Measurements from ENCODE around the gene HIP1R.
"Not testable (repeated sequence)": the region's sequence is repeated elsewhere in the genome, so short reads cannot be mapped to it uniquely, and the experiment has no call there.

The HIP1R gene

DNA sequence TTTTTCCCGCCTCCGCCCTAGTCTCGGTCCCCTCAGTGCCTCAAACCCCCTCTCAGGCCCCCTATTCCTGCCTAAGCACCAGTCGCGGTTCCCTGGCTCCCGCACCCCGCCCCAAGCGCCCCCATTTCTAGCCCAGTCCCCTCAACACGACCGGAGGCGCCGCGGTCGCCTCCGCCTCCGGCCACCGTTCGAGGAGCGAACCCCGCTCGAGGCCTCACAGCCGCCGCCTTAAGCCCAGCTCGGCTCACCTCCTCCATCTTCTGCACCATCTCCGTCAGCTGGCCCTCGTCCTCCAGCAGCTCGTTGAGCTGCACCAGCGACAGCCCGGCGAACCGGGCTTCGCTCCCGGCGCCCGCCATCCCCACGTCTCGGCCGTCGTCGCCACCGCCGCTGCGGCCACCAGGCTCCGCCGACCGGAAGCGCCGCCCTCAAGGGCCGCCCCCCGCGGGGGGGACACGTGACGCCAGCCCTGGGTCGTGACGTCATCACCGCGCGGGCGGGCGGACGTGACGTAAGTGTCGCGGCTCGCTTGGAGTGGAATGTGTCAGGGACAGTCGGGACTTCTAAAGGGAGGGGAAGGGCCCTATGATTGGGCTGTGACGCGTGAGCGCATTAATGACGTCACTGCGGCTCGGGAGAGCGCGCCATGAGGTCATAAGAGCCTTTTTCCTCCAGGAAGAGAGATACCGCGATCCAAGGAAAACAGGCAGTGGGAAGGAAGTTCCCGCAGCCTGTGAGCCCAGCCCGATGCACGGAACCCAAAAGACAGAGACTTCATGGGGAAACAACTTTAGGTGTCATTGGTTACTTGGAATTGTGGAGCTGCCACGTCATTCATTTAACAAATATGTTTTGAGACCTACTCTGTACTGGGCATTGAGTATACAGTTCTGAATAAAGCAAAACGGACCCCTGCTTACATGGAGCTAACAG, 60.7 kb downstream of the HIP1R start, which contains the start of gene VPS37B:
Gene VPS37B (minus strand): TSS at position 421 of the 933 bp plus-strand sequence. CDS start 62 bp downstream, at position 359.
- peak within 1 kb of the TSS; percentile 85 for H3K4me3 ChIP-seq (ENCODE audit: low read length)
- H3K27ac ChIP-seq (ENCODE audit: low read length) = no peak within 1 kb of the TSS
- H3K9me3 ChIP-seq (ENCODE audit: control insufficient read depth, insufficient read depth, low read length) = no peaks in the 10 kb centered on the region
- DNase-seq (ENCODE audit: low read depth, low spot score) = no peak
- no peaks in the 10 kb centered on the region for H3K36me3 ChIP-seq (ENCODE audit: control insufficient read depth, insufficient read depth, low read length)
- WGBS (ENCODE audit: insufficient coverage, insufficient read length) = no CpG with 5 or more reads among the region's 81 CpGs
- H3K4me1 ChIP-seq (ENCODE audit: control insufficient read depth, insufficient read depth, low read length) = peaks cover 7% of the 10 kb centered on the region
- H3K27me3 ChIP-seq (ENCODE audit: control insufficient read depth, insufficient read depth, low read length) = peaks cover 11% of the 10 kb centered on the region; the same call in 1 of the 2 replicates

- peaks cover 11% of the 10 kb centered on the region; the same call in 1 of the 2 replicates for H3K27me3 ChIP-seq (ENCODE audit: control insufficient read depth, insufficient read depth, low read length)
- H3K4me3 ChIP-seq (ENCODE audit: low read length) = no peak overlapping the region
- no peaks in the 10 kb centered on the region for H3K9me3 ChIP-seq (ENCODE audit: control insufficient read depth, insufficient read depth, low read length)
- H3K4me1 ChIP-seq (ENCODE audit: control insufficient read depth, insufficient read depth, low read length) = peaks cover 7% of the 10 kb centered on the region
- H3K36me3 ChIP-seq (ENCODE audit: control insufficient read depth, insufficient read depth, low read length) = no peaks in the 10 kb centered on the region
- DNase-seq (ENCODE audit: low read depth, low spot score) = no peak
- H3K27ac ChIP-seq (ENCODE audit: low read length) = no peak overlapping the region
- no CpG with 5 or more reads among the region's 7 CpGs for WGBS (ENCODE audit: insufficient coverage, insufficient read length)
Measured at GRCh38 chr12:122896662-122897061, 61.4 kb downstream of the HIP1R start.

DNA sequence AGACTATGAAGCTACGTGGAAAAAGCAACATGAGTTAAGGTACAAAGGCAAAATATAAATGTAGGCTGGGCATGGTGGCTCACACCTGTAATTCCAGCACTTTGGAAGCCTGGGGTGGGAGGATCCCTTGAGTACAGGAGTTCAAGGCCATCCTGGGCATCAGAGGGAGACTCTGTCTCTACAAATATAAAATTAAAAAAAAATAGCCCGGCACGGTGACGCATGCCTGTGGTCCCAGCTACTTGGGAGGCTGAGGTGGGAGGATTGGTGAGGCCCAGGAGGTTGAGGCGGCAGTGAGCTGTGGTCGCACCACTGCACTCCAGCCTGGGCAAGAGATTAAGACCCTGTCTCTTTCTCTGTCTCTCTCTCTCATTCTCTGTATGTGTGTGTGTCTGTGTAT, 64.6 kb downstream of the HIP1R start:
- WGBS (ENCODE audit: insufficient coverage, insufficient read length) = no CpG with 5 or more reads among the region's 6 CpGs
- Histone ChIP-seq H3K27me3 (ENCODE audit: control insufficient read depth, insufficient read depth, low read length) (peaks cover 7% of the 10 kb centered on the region; the same call in 1 of the 2 replicates), H3K4me1 (ENCODE audit: control insufficient read depth, insufficient read depth, low read length) (peaks cover 2% of the 10 kb centered on the region; the same call in 1 of the 2 replicates), H3K9me3 (ENCODE audit: control insufficient read depth, insufficient read depth, low read length) (no peaks in the 10 kb centered on the region), H3K36me3 (ENCODE audit: control insufficient read depth, insufficient read depth, low read length) (no peaks in the 10 kb centered on the region), H3K27ac (ENCODE audit: low read length) (no peak overlapping the region), H3K4me3 (ENCODE audit: low read length) (no peak overlapping the region)
- DNase-seq (ENCODE audit: low read depth, low spot score) = no peak

DNA sequence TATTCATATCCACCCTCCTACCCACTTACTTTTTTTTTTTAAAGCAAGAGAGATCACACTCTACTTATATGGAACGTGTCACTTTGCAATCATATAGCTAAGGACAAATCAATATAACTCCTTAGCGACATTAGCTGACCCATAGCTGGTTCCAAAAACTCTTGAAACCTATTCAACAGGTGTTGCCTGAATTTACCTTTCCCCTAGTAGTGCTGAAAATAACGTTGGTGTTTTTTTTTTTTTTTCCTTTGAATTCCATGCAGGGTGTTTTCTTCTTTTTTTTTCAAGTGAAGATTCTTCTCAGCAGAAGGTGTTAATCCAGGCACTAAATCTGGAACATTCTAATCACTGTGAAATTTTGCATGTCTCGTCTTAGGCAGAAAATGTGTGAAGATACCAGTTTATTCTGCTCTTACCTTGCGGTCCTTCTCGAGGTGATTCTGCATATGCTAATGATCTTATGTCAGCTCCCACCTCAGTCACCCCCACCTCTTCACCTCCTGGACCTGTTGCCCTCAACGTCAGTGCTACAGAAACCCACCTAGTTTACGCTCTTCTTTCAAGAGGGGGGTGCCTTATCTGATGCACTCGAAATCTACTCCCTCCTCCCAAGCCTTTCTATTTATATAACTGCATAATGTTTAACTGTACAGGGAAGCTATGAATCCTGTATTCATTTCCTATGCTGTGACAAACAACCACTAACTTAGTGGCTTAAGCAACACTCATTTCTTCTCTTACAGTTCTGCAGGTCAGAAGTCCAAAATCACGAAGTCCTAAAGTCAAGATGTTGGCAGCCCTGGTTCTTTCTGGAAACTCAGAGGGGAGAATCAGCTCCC, 67.8 kb downstream of the HIP1R start:
- no CpG with 5 or more reads among the region's 10 CpGs for WGBS (ENCODE audit: insufficient coverage, insufficient read length)
- Histone ChIP-seq H3K9me3 (ENCODE audit: control insufficient read depth, insufficient read depth, low read length) (no peaks in the 10 kb centered on the region), H3K27ac (ENCODE audit: low read length) (no peak overlapping the region), H3K4me3 (ENCODE audit: low read length) (no peak overlapping the region), H3K4me1 (ENCODE audit: control insufficient read depth, insufficient read depth, low read length) (no peaks in the 10 kb centered on the region), H3K36me3 (ENCODE audit: control insufficient read depth, insufficient read depth, low read length) (no peaks in the 10 kb centered on the region), H3K27me3 (ENCODE audit: control insufficient read depth, insufficient read depth, low read length) (no peaks in the 10 kb centered on the region)
- DNase-seq (ENCODE audit: low read depth, low spot score) = no peak

- no CpG with 5 or more reads among the region's 7 CpGs for WGBS (ENCODE audit: insufficient coverage, insufficient read length)
- Histone ChIP-seq H3K36me3 (ENCODE audit: control insufficient read depth, insufficient read depth, low read length) (no peaks in the 10 kb centered on the region), H3K4me1 (ENCODE audit: control insufficient read depth, insufficient read depth, low read length) (no peaks in the 10 kb centered on the region), H3K27ac (ENCODE audit: low read length) (no peak overlapping the region), H3K9me3 (ENCODE audit: control insufficient read depth, insufficient read depth, low read length) (no peaks in the 10 kb centered on the region), H3K4me3 (ENCODE audit: low read length) (no peak overlapping the region), H3K27me3 (ENCODE audit: control insufficient read depth, insufficient read depth, low read length) (no peaks in the 10 kb centered on the region)
- no peak for DNase-seq (ENCODE audit: low read depth, low spot score)
Measured at GRCh38 chr12:122903693-122904034, 68.4 kb downstream of the HIP1R start.

DNA sequence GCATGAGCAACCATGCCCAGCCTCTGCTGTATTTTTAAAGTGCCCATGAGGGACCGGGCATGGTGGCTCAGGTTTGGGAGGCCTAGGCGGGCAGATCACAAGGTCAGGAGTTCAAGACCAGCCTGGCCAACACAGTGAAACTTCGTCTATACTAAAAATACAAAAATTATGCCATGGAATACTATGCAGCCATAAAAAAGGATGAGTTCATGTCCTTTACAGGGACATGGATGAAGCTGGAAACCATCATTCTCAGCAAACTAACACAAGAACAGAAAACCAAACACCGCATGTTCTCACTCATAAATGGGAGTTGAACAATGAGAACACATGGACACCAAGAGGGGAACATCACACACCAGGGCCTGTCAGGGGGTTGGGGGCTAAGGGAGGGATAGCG, 70.0 kb downstream of the HIP1R start:
- not testable (repeated sequence) for H3K27me3 ChIP-seq (ENCODE audit: control insufficient read depth, insufficient read depth, low read length); H3K4me3 ChIP-seq (ENCODE audit: low read length); H3K4me1 ChIP-seq (ENCODE audit: control insufficient read depth, insufficient read depth, low read length); DNase-seq (ENCODE audit: low read depth, low spot score); H3K27ac ChIP-seq (ENCODE audit: low read length); H3K36me3 ChIP-seq (ENCODE audit: control insufficient read depth, insufficient read depth, low read length); H3K9me3 ChIP-seq (ENCODE audit: control insufficient read depth, insufficient read depth, low read length)
- WGBS (ENCODE audit: insufficient coverage, insufficient read length) = no CpG with 5 or more reads among the region's 5 CpGs

- no peaks in the 10 kb centered on the region for H3K27me3 ChIP-seq (ENCODE audit: control insufficient read depth, insufficient read depth, low read length)
- peaks cover 7% of the 10 kb centered on the region for H3K4me1 ChIP-seq (ENCODE audit: control insufficient read depth, insufficient read depth, low read length)
- DNase-seq (ENCODE audit: low read depth, low spot score) = no peak
- H3K4me3 ChIP-seq (ENCODE audit: low read length) = no peak overlapping the region
- WGBS (ENCODE audit: insufficient coverage, insufficient read length) = no CpG with 5 or more reads among the region's 6 CpGs
- no peaks in the 10 kb centered on the region for H3K9me3 ChIP-seq (ENCODE audit: control insufficient read depth, insufficient read depth, low read length)
- H3K27ac ChIP-seq (ENCODE audit: low read length) = no peak overlapping the region
- no peaks in the 10 kb centered on the region for H3K36me3 ChIP-seq (ENCODE audit: control insufficient read depth, insufficient read depth, low read length)
Measured at GRCh38 chr12:122908915-122909314, 73.7 kb downstream of the HIP1R start.

DNA sequence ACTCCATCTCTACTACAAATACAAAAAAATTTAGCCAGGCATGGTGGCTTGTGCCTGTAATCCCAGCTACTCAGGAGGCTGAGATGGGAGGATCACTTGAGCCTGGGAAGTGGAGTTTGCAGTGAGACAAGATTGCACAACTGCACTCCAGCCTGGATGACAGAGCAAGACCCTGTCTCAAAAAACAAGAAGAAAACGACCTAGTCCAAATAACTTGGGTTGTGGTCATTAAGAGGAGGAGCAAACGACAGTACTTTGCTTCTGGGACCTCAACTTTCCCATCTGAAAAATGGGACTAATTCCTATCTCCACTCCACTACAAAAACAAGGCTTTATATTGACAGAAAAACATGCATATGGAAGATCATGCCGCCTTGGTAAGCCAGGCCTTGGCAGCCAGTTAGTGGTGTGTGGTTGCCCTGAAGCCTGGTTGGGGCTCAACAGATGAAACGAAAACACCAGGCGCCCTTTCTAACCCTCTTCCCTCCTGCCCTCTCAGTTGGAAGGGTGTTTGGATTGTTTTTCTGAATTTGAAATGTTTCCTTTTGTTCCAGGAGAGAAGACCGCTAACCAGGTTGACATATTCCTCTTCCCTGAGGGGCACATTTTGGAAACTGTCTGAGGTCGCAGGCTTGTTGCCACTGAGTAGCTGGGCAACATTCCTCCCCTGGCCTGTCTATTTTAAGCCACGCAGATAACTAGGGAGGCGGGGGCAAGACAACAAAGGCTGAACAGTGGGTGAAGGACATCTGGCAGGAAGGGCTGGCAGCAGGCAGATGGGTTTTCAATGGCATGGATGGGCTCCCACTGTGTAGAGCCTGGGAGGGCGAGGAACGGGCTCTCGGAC, 74.4 kb downstream of the HIP1R start:
- no peak overlapping the region for H3K27ac ChIP-seq (ENCODE audit: low read length)
- no peak overlapping the region for H3K4me3 ChIP-seq (ENCODE audit: low read length)
- DNase-seq (ENCODE audit: low read depth, low spot score) = no peak
- H3K9me3 ChIP-seq (ENCODE audit: control insufficient read depth, insufficient read depth, low read length) = no peaks in the 10 kb centered on the region
- H3K27me3 ChIP-seq (ENCODE audit: control insufficient read depth, insufficient read depth, low read length) = no peaks in the 10 kb centered on the region
- no CpG with 5 or more reads among the region's 12 CpGs for WGBS (ENCODE audit: insufficient coverage, insufficient read length)
- peaks cover 7% of the 10 kb centered on the region for H3K4me1 ChIP-seq (ENCODE audit: control insufficient read depth, insufficient read depth, low read length)
- H3K36me3 ChIP-seq (ENCODE audit: control insufficient read depth, insufficient read depth, low read length) = no peaks in the 10 kb centered on the region

All from iPS DF 6.9 (cell line).